ENCODE results near the gene ITIH5.

The ITIH5 gene

GRCh38 chr10:7559386-7559785, 107.4 kb downstream of the ITIH5 start:
- Histone ChIP-seq H3K9me3 (ENCODE audit: insufficient read depth, low read depth, low read length) (no peaks in the 10 kb centered on the region), H3K36me3 (ENCODE audit: insufficient read depth, low read length) (no peaks in the 10 kb centered on the region), H3K27me3 (ENCODE audit: insufficient read depth, low read length, poor library complexity, severe bottlenecking) (no peaks in the 10 kb centered on the region), H3F3A (ENCODE audit: low read depth) (no peaks in the 10 kb centered on the region), H2AFZ (ENCODE audit: low read length) (no peak overlapping the region), H3K9ac (ENCODE audit: low read depth, low read length, poor library complexity, severe bottlenecking) (no peak overlapping the region), H3K4me2 (ENCODE audit: low read depth, low read length, poor library complexity, severe bottlenecking) (no peak overlapping the region), H3K4me1 (ENCODE audit: insufficient read depth, low read length, poor library complexity, severe bottlenecking) (no peaks in the 10 kb centered on the region), H3K9me2 (replicated peaks; ENCODE audit: low read depth, low read length) (no peaks in the 10 kb centered on the region), H3K4me3 (ENCODE audit: low read length, poor library complexity, severe bottlenecking) (no peak overlapping the region), H3K79me2 (ENCODE audit: insufficient read depth, low read length) (no peaks in the 10 kb centered on the region), H4K20me1 (ENCODE audit: insufficient read depth, low read length, poor library complexity, severe bottlenecking) (no peaks in the 10 kb centered on the region)
- TF ChIP-seq CTCF (conservative IDR thresholded peaks at IDR 0.05; ENCODE audit: low read length) (no peak), EZH2phosphoT487 (IDR thresholded peaks at IDR 0.05; ENCODE audit: borderline replicate concordance) (no peak)

- H3K9me3 ChIP-seq (ENCODE audit: insufficient read depth, low read depth, low read length) = no peaks in the 10 kb centered on the region
- TF ChIP-seq EZH2phosphoT487 (IDR thresholded peaks at IDR 0.05; ENCODE audit: borderline replicate concordance) (no peak), CTCF (conservative IDR thresholded peaks at IDR 0.05; ENCODE audit: low read length) (no peak)
These were observed 108.7 kb downstream of the ITIH5 start for GRCh38 chr10:7558036-7558435.

GRCh38 chr10:7553531-7553930, 113.2 kb downstream of the ITIH5 start:
- Histone ChIP-seq H3K4me1 (ENCODE audit: insufficient read depth, low read length, poor library complexity, severe bottlenecking) (no peaks in the 10 kb centered on the region), H3K9me2 (replicated peaks; ENCODE audit: low read depth, low read length) (no peaks in the 10 kb centered on the region), H3K27me3 (ENCODE audit: insufficient read depth, low read length, poor library complexity, severe bottlenecking) (no peaks in the 10 kb centered on the region), H4K20me1 (ENCODE audit: insufficient read depth, low read length, poor library complexity, severe bottlenecking) (no peaks in the 10 kb centered on the region), H3F3A (ENCODE audit: low read depth) (no peaks in the 10 kb centered on the region), H3K36me3 (ENCODE audit: insufficient read depth, low read length) (no peaks in the 10 kb centered on the region), H3K4me3 (ENCODE audit: low read length, poor library complexity, severe bottlenecking) (no peak overlapping the region), H3K9ac (ENCODE audit: low read depth, low read length, poor library complexity, severe bottlenecking) (no peak overlapping the region), H3K79me2 (ENCODE audit: insufficient read depth, low read length) (no peaks in the 10 kb centered on the region), H3K4me2 (ENCODE audit: low read depth, low read length, poor library complexity, severe bottlenecking) (no peak overlapping the region), H2AFZ (ENCODE audit: low read length) (no peak overlapping the region), H3K9me3 (ENCODE audit: insufficient read depth, low read depth, low read length) (no peaks in the 10 kb centered on the region)
- no peak for TF ChIP-seq EZH2phosphoT487 (IDR thresholded peaks at IDR 0.05; ENCODE audit: borderline replicate concordance)
- TF ChIP-seq CTCF (conservative IDR thresholded peaks at IDR 0.05; ENCODE audit: low read length) = no peak

More at GRCh38 chr10:7558036-7558435, 108.7 kb downstream of the ITIH5 start:
- Histone ChIP-seq H3K4me3 (ENCODE audit: low read length, poor library complexity, severe bottlenecking) (no peak overlapping the region), H3K9ac (ENCODE audit: low read depth, low read length, poor library complexity, severe bottlenecking) (no peak overlapping the region), H3K9me2 (replicated peaks; ENCODE audit: low read depth, low read length) (no peaks in the 10 kb centered on the region), H3K27me3 (ENCODE audit: insufficient read depth, low read length, poor library complexity, severe bottlenecking) (no peaks in the 10 kb centered on the region), H3K4me1 (ENCODE audit: insufficient read depth, low read length, poor library complexity, severe bottlenecking) (no peaks in the 10 kb centered on the region), H3K4me2 (ENCODE audit: low read depth, low read length, poor library complexity, severe bottlenecking) (no peak overlapping the region), H4K20me1 (ENCODE audit: insufficient read depth, low read length, poor library complexity, severe bottlenecking) (no peaks in the 10 kb centered on the region), H3K79me2 (ENCODE audit: insufficient read depth, low read length) (no peaks in the 10 kb centered on the region), H2AFZ (ENCODE audit: low read length) (no peak overlapping the region), H3K36me3 (ENCODE audit: insufficient read depth, low read length) (no peaks in the 10 kb centered on the region), H3F3A (ENCODE audit: low read depth) (no peaks in the 10 kb centered on the region)
